A549 (cell line): Measurements from ENCODE around the gene CPED1. TPM values are rescaled to one million over a fixed set of nuclear protein-coding genes. Genes with fewer than 3 reads are reported as not detected.
"Not testable (repeated sequence)": the region's sequence is repeated elsewhere in the genome, so short reads cannot be mapped to it uniquely, and the experiment has no call there.

Source experiments
- ATAC-seq, 2 experiments: fragments of 200-7000 bp in 1 of 2; fragments of >200 bp in 1 of 2; cut with Nextera tagmentation in 1 of 2; cut with Tn5 transposase in 1 of 2; 3 replicates each; pipeline versions ENCODE4 v1.8.0 to v1.9.1; 2018 to 2020; ENCODE audit warnings: mild to moderate bottlenecking in 1 of 2, moderate library complexity in 1 of 2
- CTCF ChIA-PET: fragments of 300-600 bp; sonication (Branson Sonifier 250); formaldehyde crosslinking; extraction: SDS; loops from one replicate; lab custom pipeline; 2021; ENCODE audit warnings: antibody characterized with exemption, inconsistent platforms; lab: Yijun Ruan, JAX
- POLR2A ChIA-PET: fragments of 350-600 bp; formaldehyde crosslinking; extraction: SDS; loops from one replicate; lab custom pipeline; 2021; ENCODE audit warnings: antibody characterized with exemption, inconsistent platforms; lab: Yijun Ruan, JAX
- DNase-seq, 2 experiments: peaks; one replicate each; pipeline versions ENCODE4 v3.0.0 to v3.0.0-alpha.2; 2011 to 2016; ENCODE audit warnings: low read depth in 1 of 2, low spot score in 1 of 2
- FAIRE-seq: peaks from 2 replicates; lab custom pipeline; 2011; peaks lifted over from hg19 to GRCh38; lab: Jason Lieb, UNC
- H3K27ac ChIP-seq, 2 experiments: fragments of >200 bp; sonication (Bioruptor Twin); formaldehyde crosslinking; 3 replicates each; pipeline ENCODE4 v1.5.1; 2016 to 2017
- H3K4me1 ChIP-seq: fragments of >200 bp; sonication (Bioruptor Twin); formaldehyde crosslinking; 3 replicates; pipeline ENCODE4 v1.6.1; 2016
- H3K4me2 ChIP-seq: fragments of >200 bp; sonication (Bioruptor Twin); formaldehyde crosslinking; 3 replicates; pipeline ENCODE4 v1.6.1; 2016
- H3K4me3 ChIP-seq: fragments of >200 bp; sonication (Bioruptor Twin); formaldehyde crosslinking; 3 replicates; pipeline ENCODE4 v1.5.1; 2016
- H3K9me3 ChIP-seq: fragments of >200 bp; sonication (Bioruptor Twin); formaldehyde crosslinking; 3 replicates; pipeline ENCODE4 v1.6.1; 2016
- EP300 ChIP-seq, 2 experiments: fragments of >200 bp; sonication (Bioruptor Twin); formaldehyde crosslinking; IDR thresholded peaks; 2 replicates in 1 of 2; 3 replicates in 1 of 2; pipeline ENCODE4 v1.6.1; 2016 to 2017
- FOSB ChIP-seq: fragments of 250-450 bp; sonication (Bioruptor Pico); IDR thresholded peaks from 2 replicates; pipeline ENCODE4 v1.5.0; 2020; ENCODE audit warnings: mild to moderate bottlenecking, moderate library complexity
- FOSL2 ChIP-seq, 2 experiments: fragments of 450-650 bp in 1 of 2; fragments of >200 bp in 1 of 2; sonication (Bioruptor Twin) in 1 of 2; formaldehyde crosslinking; IDR thresholded peaks; 2 replicates each; pipeline versions ENCODE4 v1.5.0 to v1.6.1; 2016 to 2020; ENCODE audit warnings: mild to moderate bottlenecking in 1 of 2, moderate library complexity in 1 of 2
- FOXS1 ChIP-seq: fragments of 250-450 bp; sonication (Bioruptor Pico); IDR thresholded peaks from 2 replicates; pipeline ENCODE4 v1.5.0; 2020; ENCODE audit warnings: mild to moderate bottlenecking, moderate library complexity
- GATA3 ChIP-seq: IDR thresholded peaks from 2 replicates; pipeline ENCODE4 v1.6.1; 2012; ENCODE audit warnings: borderline replicate concordance
- HDAC2 ChIP-seq: fragments of 200-600 bp; sonication (generic); IDR thresholded peaks from 2 replicates; pipeline ENCODE4 v1.6.1; 2016
- HOXB13 ChIP-seq: fragments of 250-450 bp; sonication (Bioruptor Pico); IDR thresholded peaks from 2 replicates; pipeline ENCODE4 v1.5.0; 2020; ENCODE audit warnings: low read depth, mild to moderate bottlenecking, moderate library complexity
- MAZ ChIP-seq: fragments of 150-350 bp; IDR thresholded peaks from 2 replicates; pipeline ENCODE4 v1.6.1; 2014; ENCODE audit warnings: antibody characterized with exemption, low read depth, low read length, borderline replicate concordance
- RNF2 ChIP-seq: fragments of 200-600 bp; sonication (generic); IDR thresholded peaks from 2 replicates; pipeline ENCODE4 v1.6.1; 2016; ENCODE audit warnings: low read depth, mild to moderate bottlenecking, antibody characterized with exemption, moderate library complexity, borderline replicate concordance
- SREBF2 ChIP-seq: fragments of 450-650 bp; IDR thresholded peaks from 2 replicates; pipeline ENCODE4 v1.6.1; 2014; ENCODE audit warnings: mild to moderate bottlenecking, moderate library complexity
- ZSCAN20 ChIP-seq: fragments of 250-450 bp; sonication (Bioruptor Pico); IDR thresholded peaks from 2 replicates; pipeline ENCODE4 v1.8.0; 2022; ENCODE audit warnings: mild to moderate bottlenecking, moderate library complexity
- WGBS: methylation state at CpG from one replicate; pipeline ENCODE4 v1.1.6; 2017; ENCODE audit errors: missing lambda C conversion rate; 5-methylcytosine and 5-hydroxymethylcytosine counted together
- polyA plus RNA-seq, 4 experiments: library from polyadenylated mRNA; depleted of rRNA in 3 of 4; stranded (reverse); fragments of >200 nt; fragmentation: RNase III in 1 of 4; extraction: RNeasy Plus Mini Kit Qiagen cat#74134 plus additional on column Dnase treatment in 1 of 4; gene quantifications; 2 replicates in 3 of 4; 3 replicates in 1 of 4; pipeline ENCODE4 v1.2.3, GENCODE V29; 2011 to 2017
- TF ChIP-seq, protein P1 (sequence below): fragments of 150-350 bp; IDR thresholded peaks from 2 replicates; pipeline ENCODE4 v1.6.1; 2014; ENCODE audit warnings: low read depth, mild to moderate bottlenecking, low read length
- TF ChIP-seq, protein P2 (sequence below): fragments of 450-650 bp; IDR thresholded peaks from 2 replicates; pipeline ENCODE4 v1.6.1; 2014; ENCODE audit warnings: antibody characterized with exemption
- TF ChIP-seq, protein P3 (sequence below): IDR thresholded peaks from 2 replicates; pipeline ENCODE4 v1.6.1; 2012
- TF ChIP-seq, protein P4 (sequence below): fragments of 250-450 bp; sonication (Bioruptor Pico); IDR thresholded peaks from 2 replicates; pipeline ENCODE4 v1.5.0; 2020; ENCODE audit warnings: low read depth, mild to moderate bottlenecking, moderate library complexity
- TF ChIP-seq, protein P5 (sequence below): IDR thresholded peaks from 2 replicates; pipeline ENCODE4 v1.6.1; 2012

The CPED1 gene
- polyA plus RNA-seq, 2 of the 4 experiments (the other 2 are of a cell fraction) = 0.03 TPM; not detected in 1

DNA sequence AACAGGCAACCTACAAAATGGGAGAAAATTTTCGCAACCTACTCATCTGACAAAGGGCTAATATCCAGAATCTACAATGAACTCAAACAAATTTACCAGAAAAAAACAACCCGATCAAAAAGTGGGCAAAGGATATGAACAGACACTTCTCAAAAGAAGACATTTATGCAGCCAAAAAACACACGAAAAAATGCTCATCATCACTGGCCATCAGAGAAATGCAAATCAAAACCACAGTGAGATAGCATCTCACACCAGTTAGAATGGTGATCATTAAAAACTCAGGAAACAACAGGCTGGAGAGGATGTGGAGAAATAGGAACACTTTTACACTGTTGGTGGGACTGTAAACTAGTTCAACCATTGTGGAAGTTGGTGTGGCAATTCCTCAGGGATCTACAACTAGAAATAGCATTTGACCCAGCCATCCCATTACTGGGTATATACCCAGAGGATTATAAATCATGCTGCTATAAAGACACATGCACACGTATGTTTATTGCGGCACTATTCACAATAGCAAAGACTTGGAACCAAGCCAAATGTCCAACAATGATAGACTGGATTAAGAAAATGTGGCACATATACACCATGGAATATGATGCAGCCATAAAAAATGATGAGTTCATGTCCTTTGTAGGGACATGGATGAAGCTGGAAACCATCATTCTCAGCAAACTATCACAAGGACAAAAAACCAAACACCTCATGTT, 264.2 kb downstream of the CPED1 start:
- DNase-seq, H3K9me3 ChIP-seq, H3K4me2 ChIP-seq, FAIRE-seq, CTCF ChIA-PET, POLR2A ChIA-PET, ATAC-seq, H3K4me1 ChIP-seq, H3K4me3 ChIP-seq, H3K27ac ChIP-seq: not testable (repeated sequence)
- 34% methylated on average over 5 of the region's 5 CpGs for WGBS

DNA sequence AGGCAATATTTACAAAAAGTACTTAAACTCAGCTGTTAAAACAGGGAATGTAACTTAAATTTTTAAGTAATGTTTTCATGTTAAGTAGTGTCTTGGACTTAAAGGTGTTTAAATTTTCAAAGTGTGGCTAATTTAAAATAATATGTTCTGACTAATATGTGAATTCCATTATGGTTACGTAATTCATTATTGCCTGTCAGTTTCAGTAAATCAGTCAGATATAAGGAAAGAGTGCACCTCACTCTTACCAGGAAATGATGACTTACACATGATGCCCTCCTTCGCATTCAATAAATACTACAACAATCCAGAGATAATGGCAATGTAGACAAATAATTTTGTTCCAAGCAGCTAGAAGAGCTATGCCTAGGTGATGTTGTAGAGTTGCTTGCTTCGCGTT, 271.3 kb downstream of the CPED1 start:
- TF ChIP-seq, protein P1, sequence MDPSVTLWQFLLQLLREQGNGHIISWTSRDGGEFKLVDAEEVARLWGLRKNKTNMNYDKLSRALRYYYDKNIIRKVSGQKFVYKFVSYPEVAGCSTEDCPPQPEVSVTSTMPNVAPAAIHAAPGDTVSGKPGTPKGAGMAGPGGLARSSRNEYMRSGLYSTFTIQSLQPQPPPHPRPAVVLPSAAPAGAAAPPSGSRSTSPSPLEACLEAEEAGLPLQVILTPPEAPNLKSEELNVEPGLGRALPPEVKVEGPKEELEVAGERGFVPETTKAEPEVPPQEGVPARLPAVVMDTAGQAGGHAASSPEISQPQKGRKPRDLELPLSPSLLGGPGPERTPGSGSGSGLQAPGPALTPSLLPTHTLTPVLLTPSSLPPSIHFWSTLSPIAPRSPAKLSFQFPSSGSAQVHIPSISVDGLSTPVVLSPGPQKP = no peak
- TF ChIP-seq, protein P2, sequence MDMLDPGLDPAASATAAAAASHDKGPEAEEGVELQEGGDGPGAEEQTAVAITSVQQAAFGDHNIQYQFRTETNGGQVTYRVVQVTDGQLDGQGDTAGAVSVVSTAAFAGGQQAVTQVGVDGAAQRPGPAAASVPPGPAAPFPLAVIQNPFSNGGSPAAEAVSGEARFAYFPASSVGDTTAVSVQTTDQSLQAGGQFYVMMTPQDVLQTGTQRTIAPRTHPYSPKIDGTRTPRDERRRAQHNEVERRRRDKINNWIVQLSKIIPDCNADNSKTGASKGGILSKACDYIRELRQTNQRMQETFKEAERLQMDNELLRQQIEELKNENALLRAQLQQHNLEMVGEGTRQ = no peak
- TF ChIP-seq RNF2 (no peak), HOXB13 (CRISPR knock-in tag) (no peak), SREBF2 (no peak), GATA3 (no peak), MAZ (no peak), ZSCAN20 (CRISPR knock-in tag) (no peak)
- TF ChIP-seq, protein P3, sequence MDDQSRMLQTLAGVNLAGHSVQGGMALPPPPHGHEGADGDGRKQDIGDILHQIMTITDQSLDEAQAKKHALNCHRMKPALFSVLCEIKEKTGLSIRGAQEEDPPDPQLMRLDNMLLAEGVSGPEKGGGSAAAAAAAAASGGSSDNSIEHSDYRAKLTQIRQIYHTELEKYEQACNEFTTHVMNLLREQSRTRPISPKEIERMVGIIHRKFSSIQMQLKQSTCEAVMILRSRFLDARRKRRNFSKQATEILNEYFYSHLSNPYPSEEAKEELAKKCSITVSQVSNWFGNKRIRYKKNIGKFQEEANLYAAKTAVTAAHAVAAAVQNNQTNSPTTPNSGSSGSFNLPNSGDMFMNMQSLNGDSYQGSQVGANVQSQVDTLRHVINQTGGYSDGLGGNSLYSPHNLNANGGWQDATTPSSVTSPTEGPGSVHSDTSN = no peak

DNA sequence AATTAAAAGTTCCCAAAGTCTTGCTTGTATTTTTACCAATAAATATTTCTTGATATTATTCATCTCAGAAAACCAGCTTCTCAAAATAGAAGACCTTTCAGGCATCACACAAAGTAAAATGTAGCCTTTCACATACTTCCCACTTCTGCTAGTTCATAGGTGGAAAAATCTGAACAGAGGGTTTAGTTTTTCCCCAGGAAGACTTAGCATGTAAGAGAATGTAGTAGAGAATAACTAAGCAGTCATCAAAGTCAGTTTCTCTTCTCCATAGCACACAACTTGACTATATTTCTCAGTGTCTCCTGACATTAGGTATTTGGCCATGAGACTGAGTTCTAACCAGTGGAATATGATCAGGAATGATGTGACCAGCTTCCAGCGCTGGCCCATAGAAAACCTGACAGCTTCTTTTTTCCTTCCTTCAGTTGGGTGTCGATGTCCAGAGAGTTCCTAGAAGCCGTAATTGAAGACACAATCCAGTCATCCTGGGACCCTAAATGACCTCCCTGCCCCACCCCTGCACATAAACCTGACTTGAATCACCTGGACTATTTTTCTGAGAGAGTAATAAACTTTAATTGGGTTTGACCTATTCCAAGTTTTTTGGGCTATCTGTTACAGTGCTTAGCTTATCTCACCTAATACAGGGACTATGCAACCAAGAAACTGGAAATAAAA, 272.8 kb downstream of the CPED1 start:
- ATAC-seq (no peak), FAIRE-seq (no peak), DNase-seq (no peak)
- 27% methylated on average over 3 of the region's 3 CpGs for WGBS
- ChIA-PET CTCF (no interaction called here), POLR2A (no interaction called here)
- Histone ChIP-seq H3K27ac (no peak overlapping the region), H3K4me1 (no peaks in the 10 kb centered on the region), H3K4me2 (no peak overlapping the region), H3K9me3 (no peaks in the 10 kb centered on the region), H3K4me3 (no peak overlapping the region)
- no peak for TF ChIP-seq FOSL2 (IDR thresholded peaks at IDR 0.05)
- TF ChIP-seq FOSL2 (CRISPR knock-in tag; IDR thresholded peaks at IDR 0.05) = no peak
- no peak for TF ChIP-seq FOXS1
- no peak for TF ChIP-seq HDAC2
- TF ChIP-seq, protein P4, sequence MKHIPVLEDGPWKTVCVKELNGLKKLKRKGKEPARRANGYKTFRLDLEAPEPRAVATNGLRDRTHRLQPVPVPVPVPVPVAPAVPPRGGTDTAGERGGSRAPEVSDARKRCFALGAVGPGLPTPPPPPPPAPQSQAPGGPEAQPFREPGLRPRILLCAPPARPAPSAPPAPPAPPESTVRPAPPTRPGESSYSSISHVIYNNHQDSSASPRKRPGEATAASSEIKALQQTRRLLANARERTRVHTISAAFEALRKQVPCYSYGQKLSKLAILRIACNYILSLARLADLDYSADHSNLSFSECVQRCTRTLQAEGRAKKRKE = no peak
- TF ChIP-seq, protein P5, sequence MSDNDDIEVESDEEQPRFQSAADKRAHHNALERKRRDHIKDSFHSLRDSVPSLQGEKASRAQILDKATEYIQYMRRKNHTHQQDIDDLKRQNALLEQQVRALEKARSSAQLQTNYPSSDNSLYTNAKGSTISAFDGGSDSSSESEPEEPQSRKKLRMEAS = no peak
- no peak for TF ChIP-seq ZSCAN20 (CRISPR knock-in tag)
- no peak for TF ChIP-seq FOSB (CRISPR knock-in tag)
- TF ChIP-seq EP300 (IDR thresholded peaks at IDR 0.05) = no peak

More for the DNA sequence above, 271.3 kb downstream of the CPED1 start:
- Histone ChIP-seq H3K4me1 (no peaks in the 10 kb centered on the region), H3K27ac (no peak overlapping the region), H3K9me3 (no peaks in the 10 kb centered on the region), H3K4me2 (no peak overlapping the region), H3K4me3 (no peak overlapping the region)
- no peak for FAIRE-seq
- no peak for ATAC-seq
- no peak for DNase-seq
- ChIA-PET POLR2A (no interaction called here), CTCF (interaction anchor here (0.6 kb wide), 1 partner anchor 63 kb away, joined by 3 read pairs; no protein-coding TSS in a partner anchor)
- WGBS = 29% methylated on average over 4 of the region's 4 CpGs
